Camera-type eye (tissue), 1 donor: ENCODE results near the gene POC1B. TPM values are rescaled to one million over a fixed set of nuclear protein-coding genes. Genes with fewer than 3 reads are reported as not detected.

Experiments
- total RNA-seq: library from RNA; depleted of rRNA; stranded (reverse); fragments of >200 nt; gene quantifications from one replicate; pipeline ENCODE4 v1.2.3, GENCODE V29; 2014

The POC1B gene
- 29.8 TPM for total RNA-seq

GRCh38 chr12:89525824-89526770 is at the start of gene POC1B:
Gene POC1B, minus strand, starts transcription at chr12:89526047. Its CDS starts 152 bp downstream, at chr12:89525895.

GRCh38 chr12:89524541-89525304 is 1.1 kb downstream of the POC1B start, which contains the start of gene GALNT4:
Gene GALNT4, minus strand, starts transcription at chr12:89524796. Its CDS starts 247 bp downstream, at chr12:89524549.

Other genes with a start within 250 kb of the POC1B start
- 53.8 TPM for gene DUSP6, start 173.5 kb downstream of the POC1B start, total RNA-seq
- gene GALNT4, start 1.3 kb downstream of the POC1B start, total RNA-seq, result 10.3 TPM
- gene ATP2B1, start 182.8 kb upstream of the POC1B start, total RNA-seq, result 177 TPM